PFSK-1 (cell line): ENCODE results near the gene MEF2D.

Source experiments
- FOXP2 ChIP-seq: optimal IDR thresholded peaks from 2 replicates; pipeline ENCODE3; 2011; ENCODE audit warnings: borderline replicate concordance, control low read depth, inconsistent platforms; ENCODE audit not compliant: insufficient read depth; ENCODE audit errors: extremely low read length, extremely low read depth
- POLR2AphosphoS5 ChIP-seq: IDR thresholded peaks from 2 replicates; pipeline ENCODE4 v1.6.1; 2012; ENCODE audit warnings: low read depth, mild to moderate bottlenecking, control low read depth, low read length, moderate library complexity
- REST ChIP-seq, 2 experiments: IDR thresholded peaks; 2 replicates each; pipeline versions ENCODE4 v1.6.1 to v1.8.0; 2011 to 2012; ENCODE audit warnings: low read depth in 2 of 2, low read length in 2 of 2, control low read depth in 1 of 2, inconsistent platforms in 1 of 2, mild to moderate bottlenecking in 1 of 2, moderate library complexity in 1 of 2; ENCODE audit not compliant: insufficient read depth in 1 of 2
- SIN3A ChIP-seq: IDR thresholded peaks from 2 replicates; pipeline ENCODE4 v1.6.1; 2012; ENCODE audit warnings: mild to moderate bottlenecking, low read length, moderate library complexity, borderline replicate concordance; ENCODE audit not compliant: insufficient read depth
- TAF1 ChIP-seq: IDR thresholded peaks from 2 replicates; pipeline ENCODE4 v1.6.1; 2012; ENCODE audit warnings: low read length, control low read depth, borderline replicate concordance; ENCODE audit not compliant: insufficient read depth

Gene MEF2D

GRCh38 chr1:156499194-156499841 lies 1.3 kb downstream of the MEF2D start:
- TF ChIP-seq FOXP2 (no peak), TAF1 (no peak), REST (IDR thresholded peaks at IDR 0.05; ENCODE audit: insufficient read depth in 1 of 2, low read depth in 2 of 2, low read length in 2 of 2) (no peak), POLR2AphosphoS5 (no peak), SIN3A (no peak)

GRCh38 chr1:156498432-156499193 lies 2.0 kb downstream of the MEF2D start:
- TF ChIP-seq TAF1 (peak; percentile 48; the same call in 1 of the 2 replicates), POLR2AphosphoS5 (peak; percentile 52), SIN3A (peak; percentile 88; the same call in 1 of the 2 replicates), REST (IDR thresholded peaks at IDR 0.05; ENCODE audit: insufficient read depth in 1 of 2, low read depth in 2 of 2, low read length in 2 of 2) (peak in 1 of 2 experiments; percentile 74; a peak in 2 of 4 replicates), FOXP2 (no peak)

- TF ChIP-seq SIN3A (no peak), TAF1 (no peak), REST (IDR thresholded peaks at IDR 0.05; ENCODE audit: insufficient read depth in 1 of 2, low read depth in 2 of 2, low read length in 2 of 2) (no peak), POLR2AphosphoS5 (no peak), FOXP2 (no peak)
Observed at GRCh38 chr1:156497743-156498431, 2.7 kb downstream of the MEF2D start.

GRCh38 chr1:156497078-156497742 lies 3.4 kb downstream of the MEF2D start:
- TF ChIP-seq SIN3A: no peak

- TF ChIP-seq FOXP2: no peak
Observed at GRCh38 chr1:156496211-156496761, 4.3 kb downstream of the MEF2D start.
